ENCODE data around the gene IL1R1. TPM values are rescaled to one million over a fixed set of nuclear protein-coding genes. Genes with fewer than 3 reads are reported as not detected.

Gene IL1R1
- polyA plus RNA-seq, 1 donor (not counting 4 experiments of a cell fraction or from before 2014, with no cell fraction given), result 7.5 TPM

DNA sequence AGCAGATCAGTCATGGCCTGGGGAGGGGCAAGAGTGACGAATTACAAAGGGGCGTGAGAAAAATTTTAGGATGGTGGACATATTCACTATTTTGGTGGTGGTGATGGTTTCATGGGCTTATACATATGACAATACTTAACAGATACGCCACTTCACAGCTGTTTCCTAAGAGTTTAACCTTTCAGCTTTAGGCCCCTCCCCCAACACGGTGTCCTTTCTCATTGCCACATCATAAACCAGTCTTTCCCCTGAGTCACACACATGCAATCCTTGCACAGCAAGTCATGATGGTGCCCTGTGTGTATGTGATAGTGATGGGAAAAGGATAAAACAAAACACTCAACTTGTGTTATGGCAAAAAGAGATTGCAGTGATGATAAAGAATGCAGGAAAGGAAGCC lies 47.6 kb upstream of the IL1R1 start:
- Histone ChIP-seq H3K79me2 (ENCODE audit: control insufficient read depth, insufficient read depth, low read length) (no peaks in the 10 kb centered on the region), H3K4me3 (ENCODE audit: control insufficient read depth in 2 of 3, extremely low read depth in 1 of 3, insufficient read depth in 2 of 3, low read depth in 1 of 3, low read length in 3 of 3) (no peak overlapping the region), H3K36me3 (ENCODE audit: control insufficient read depth in 2 of 2, extremely low read depth in 1 of 2, insufficient read depth in 2 of 2, low read length in 2 of 2) (no peaks in the 10 kb centered on the region), H3K4me2 (ENCODE audit: control insufficient read depth, extremely low read depth, insufficient read depth, low read depth, low read length) (no peak overlapping the region), H3K9me3 (ENCODE audit: control insufficient read depth, low read depth, low read length) (no peaks in the 10 kb centered on the region), H3K9me1 (ENCODE audit: control insufficient read depth, extremely low read depth, insufficient read depth, low read length) (no peaks in the 10 kb centered on the region), H3K27me3 (ENCODE audit: control insufficient read depth, extremely low read depth, insufficient read depth, low read length) (no peaks in the 10 kb centered on the region), H4K20me1 (ENCODE audit: control insufficient read depth, extremely low read depth, insufficient read depth, low read length) (no peaks in the 10 kb centered on the region), H3K9ac (ENCODE audit: control insufficient read depth, extremely low read depth, insufficient read depth, low read length) (no peak overlapping the region), H3K4me1 (ENCODE audit: control insufficient read depth, extremely low read depth, insufficient read depth, low read length) (peaks cover 12% of the 10 kb centered on the region), H2AFZ (ENCODE audit: control insufficient read depth, low read length) (no peak overlapping the region), H3K27ac (ENCODE audit: control insufficient read depth, insufficient read depth, low read length) (no peak overlapping the region)
- dilution Hi-C loops (cut with MboI; ENCODE audit: extremely low pct_ligation_motif_present, low sequenced_read_pairs), result no loop called here
- DNase-seq (ENCODE audit: low read depth, low spot score) (no peak), FAIRE-seq (peak; percentile 81)
- TF ChIP-seq EZH2 (IDR thresholded peaks at IDR 0.05; ENCODE audit: low read length), result no peak
- TF ChIP-seq, protein P1, sequence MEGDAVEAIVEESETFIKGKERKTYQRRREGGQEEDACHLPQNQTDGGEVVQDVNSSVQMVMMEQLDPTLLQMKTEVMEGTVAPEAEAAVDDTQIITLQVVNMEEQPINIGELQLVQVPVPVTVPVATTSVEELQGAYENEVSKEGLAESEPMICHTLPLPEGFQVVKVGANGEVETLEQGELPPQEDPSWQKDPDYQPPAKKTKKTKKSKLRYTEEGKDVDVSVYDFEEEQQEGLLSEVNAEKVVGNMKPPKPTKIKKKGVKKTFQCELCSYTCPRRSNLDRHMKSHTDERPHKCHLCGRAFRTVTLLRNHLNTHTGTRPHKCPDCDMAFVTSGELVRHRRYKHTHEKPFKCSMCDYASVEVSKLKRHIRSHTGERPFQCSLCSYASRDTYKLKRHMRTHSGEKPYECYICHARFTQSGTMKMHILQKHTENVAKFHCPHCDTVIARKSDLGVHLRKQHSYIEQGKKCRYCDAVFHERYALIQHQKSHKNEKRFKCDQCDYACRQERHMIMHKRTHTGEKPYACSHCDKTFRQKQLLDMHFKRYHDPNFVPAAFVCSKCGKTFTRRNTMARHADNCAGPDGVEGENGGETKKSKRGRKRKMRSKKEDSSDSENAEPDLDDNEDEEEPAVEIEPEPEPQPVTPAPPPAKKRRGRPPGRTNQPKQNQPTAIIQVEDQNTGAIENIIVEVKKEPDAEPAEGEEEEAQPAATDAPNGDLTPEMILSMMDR (optimal IDR thresholded peaks at IDR 0.05 in 1 of 3, IDR thresholded peaks at IDR 0.05 in 1 of 3, conservative IDR thresholded peaks at IDR 0.05 in 1 of 3; ENCODE audit: extremely low read depth in 1 of 3, insufficient read depth in 2 of 3, low read length in 3 of 3), result no peak

DNA sequence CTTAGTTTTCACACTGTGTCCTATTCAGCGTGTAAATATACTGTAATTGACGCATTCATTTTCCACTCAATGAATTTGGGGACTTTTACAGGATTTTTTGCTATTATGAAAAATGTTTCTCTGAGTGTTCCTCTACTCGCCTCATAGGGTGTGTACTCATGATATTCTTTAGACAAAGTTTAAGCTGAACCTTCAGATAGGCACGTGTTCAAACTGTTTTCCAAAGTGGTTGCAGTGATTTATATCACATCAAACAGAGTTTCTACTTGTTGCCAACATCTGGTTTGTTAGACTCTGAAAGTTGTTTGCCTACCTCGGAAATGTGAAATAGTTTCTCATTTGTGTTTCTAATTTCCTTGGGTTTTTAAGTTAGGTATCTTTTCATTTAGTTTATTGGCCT lies 46.4 kb upstream of the IL1R1 start:
- H4K20me1 ChIP-seq (ENCODE audit: control insufficient read depth, extremely low read depth, insufficient read depth, low read length), result no peaks in the 10 kb centered on the region
- no peak overlapping the region for H2AFZ ChIP-seq (ENCODE audit: control insufficient read depth, low read length)
- peaks cover 22% of the 10 kb centered on the region for H3K4me1 ChIP-seq (ENCODE audit: control insufficient read depth, extremely low read depth, insufficient read depth, low read length)
- no peaks in the 10 kb centered on the region for H3K27me3 ChIP-seq (ENCODE audit: control insufficient read depth, extremely low read depth, insufficient read depth, low read length)
- H3K9me1 ChIP-seq (ENCODE audit: control insufficient read depth, extremely low read depth, insufficient read depth, low read length), result no peaks in the 10 kb centered on the region
- no peak for FAIRE-seq
- DNase-seq (ENCODE audit: low read depth, low spot score), result no peak
- dilution Hi-C loops (cut with MboI; ENCODE audit: extremely low pct_ligation_motif_present, low sequenced_read_pairs), result no loop called here
- no peak overlapping the region for H3K4me2 ChIP-seq (ENCODE audit: control insufficient read depth, extremely low read depth, insufficient read depth, low read depth, low read length)
- TF ChIP-seq, protein P1 (optimal IDR thresholded peaks at IDR 0.05 in 1 of 3, IDR thresholded peaks at IDR 0.05 in 1 of 3, conservative IDR thresholded peaks at IDR 0.05 in 1 of 3; ENCODE audit: extremely low read depth in 1 of 3, insufficient read depth in 2 of 3, low read length in 3 of 3), result no peak
- TF ChIP-seq EZH2 (IDR thresholded peaks at IDR 0.05; ENCODE audit: low read length), result no peak
- H3K4me3 ChIP-seq (ENCODE audit: control insufficient read depth in 2 of 3, extremely low read depth in 1 of 3, insufficient read depth in 2 of 3, low read depth in 1 of 3, low read length in 3 of 3), result no peak overlapping the region
- no peak overlapping the region for H3K9ac ChIP-seq (ENCODE audit: control insufficient read depth, extremely low read depth, insufficient read depth, low read length)
- H3K79me2 ChIP-seq (ENCODE audit: control insufficient read depth, insufficient read depth, low read length), result no peaks in the 10 kb centered on the region
- H3K27ac ChIP-seq (ENCODE audit: control insufficient read depth, insufficient read depth, low read length), result no peak overlapping the region
- no peaks in the 10 kb centered on the region for H3K9me3 ChIP-seq (ENCODE audit: control insufficient read depth, low read depth, low read length)
- no peaks in the 10 kb centered on the region for H3K36me3 ChIP-seq (ENCODE audit: control insufficient read depth in 2 of 2, extremely low read depth in 1 of 2, insufficient read depth in 2 of 2, low read length in 2 of 2)

Measured in keratinocyte (primary cell).